ENCODE measurements around the gene GUCY1A2.

DNA sequence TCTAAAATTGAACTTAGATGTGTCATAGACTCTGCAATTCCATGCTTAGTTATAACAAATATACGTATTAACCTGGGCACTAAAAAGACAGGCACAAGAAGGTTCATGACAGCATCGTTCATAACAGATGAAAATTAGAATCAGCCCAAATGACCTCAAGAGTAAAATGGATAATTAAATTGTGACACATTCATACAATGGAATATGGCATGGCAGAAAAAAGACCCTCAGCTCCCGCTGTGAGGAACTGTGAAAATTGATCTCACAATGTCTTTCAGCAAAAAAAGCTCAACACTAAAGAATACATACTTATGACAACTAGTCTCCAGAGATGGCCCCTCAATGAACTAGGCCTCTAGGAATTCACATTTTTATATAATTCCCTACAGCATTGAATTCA, 386.0 kb downstream of the GUCY1A2 start:
- TF ChIP-seq CTCF (IDR thresholded peaks at IDR 0.05), result no peak
- no peak for TF ChIP-seq POLR2A (IDR thresholded peaks at IDR 0.05)

Data from body of pancreas (tissue), 4 donors.